GM21717 (cell line): ENCODE results near the gene CDCP2.
"Not testable (repeated sequence)": the region's sequence is repeated elsewhere in the genome, so short reads cannot be mapped to it uniquely, and the experiment has no call there.

ENCODE experiments used
- ATAC-seq: cut with Tn5 transposase; IDR thresholded peaks from one replicate; pipeline ENCODE4 v1.9.1; 2021; ENCODE audit warnings: mild to moderate bottlenecking, moderate library complexity; ENCODE audit not compliant: unreplicated experiment

Gene CDCP2

DNA sequence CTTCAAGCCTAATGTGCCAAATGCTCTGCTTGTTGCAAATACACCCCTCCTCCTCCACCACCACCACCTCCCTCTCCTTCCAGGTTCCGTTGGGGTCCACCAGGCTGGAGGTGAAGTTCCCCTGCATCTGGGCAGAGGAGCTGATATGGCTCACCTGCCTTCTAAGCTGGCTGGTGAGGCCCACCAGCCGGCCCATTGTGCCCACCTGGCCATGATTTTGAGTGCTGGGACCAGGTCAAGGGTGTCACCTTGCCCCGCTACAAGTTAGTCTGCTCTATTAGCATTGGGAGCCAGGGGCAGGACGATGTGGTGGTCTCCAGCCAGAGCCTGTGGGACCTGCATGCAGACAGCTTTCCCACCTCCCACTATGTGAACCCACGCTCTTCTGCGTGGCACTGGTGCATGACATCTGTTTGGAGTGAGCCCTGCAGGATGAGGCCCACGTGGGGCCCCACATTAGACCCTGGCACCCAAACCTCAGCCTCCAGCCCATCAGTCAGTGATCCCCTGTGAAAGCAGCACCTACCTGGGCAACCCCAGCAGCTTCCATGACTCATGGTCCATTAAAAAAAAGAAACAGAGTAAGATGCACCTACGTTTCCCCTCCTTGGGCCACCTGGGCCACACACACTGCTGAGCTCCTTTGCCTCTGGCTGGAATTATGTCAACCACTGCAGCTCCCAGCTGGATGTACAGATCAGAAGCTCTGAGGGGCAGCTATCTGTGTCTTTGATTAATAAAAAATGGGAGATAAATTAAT is 15.6 kb upstream of the CDCP2 start:
- no peak for ATAC-seq

DNA sequence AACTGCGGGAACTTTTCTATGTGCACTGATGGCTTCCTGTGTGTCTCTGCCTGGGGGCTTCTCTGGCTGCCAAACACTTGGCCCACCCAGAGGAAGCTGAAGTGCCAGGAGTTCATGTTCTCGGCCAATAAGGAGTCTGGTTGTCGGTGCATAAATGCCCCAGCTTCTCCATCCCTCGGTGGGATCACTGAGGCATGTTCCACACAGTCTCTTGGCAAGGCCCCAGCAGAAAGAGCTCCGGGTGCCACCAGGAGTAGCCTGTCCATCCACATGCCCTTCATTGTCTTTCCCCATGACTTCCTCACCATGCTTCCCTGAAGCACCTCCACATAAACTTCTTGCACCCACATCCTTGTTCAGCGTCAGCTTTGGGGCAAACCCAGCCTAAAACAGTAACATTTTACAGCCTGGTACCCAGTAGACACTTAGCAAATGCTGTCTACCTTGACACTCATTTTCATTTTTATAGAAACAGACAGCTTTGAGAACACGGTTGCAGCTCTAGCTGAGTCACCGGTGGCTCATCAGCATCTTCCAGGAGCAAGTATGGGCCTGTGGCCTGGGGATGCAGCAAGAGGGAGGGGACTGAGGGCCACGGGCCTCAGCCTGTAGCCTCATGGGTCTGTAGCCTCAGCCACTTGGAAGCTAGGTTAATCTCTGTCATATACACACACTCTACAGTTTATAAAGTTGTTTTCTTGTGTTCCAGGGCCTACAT is 14.8 kb upstream of the CDCP2 start:
- ATAC-seq = no peak

- not testable (repeated sequence) for ATAC-seq
Measured at GRCh38 chr1:54166357-54166756, 13.6 kb upstream of the CDCP2 start.

DNA sequence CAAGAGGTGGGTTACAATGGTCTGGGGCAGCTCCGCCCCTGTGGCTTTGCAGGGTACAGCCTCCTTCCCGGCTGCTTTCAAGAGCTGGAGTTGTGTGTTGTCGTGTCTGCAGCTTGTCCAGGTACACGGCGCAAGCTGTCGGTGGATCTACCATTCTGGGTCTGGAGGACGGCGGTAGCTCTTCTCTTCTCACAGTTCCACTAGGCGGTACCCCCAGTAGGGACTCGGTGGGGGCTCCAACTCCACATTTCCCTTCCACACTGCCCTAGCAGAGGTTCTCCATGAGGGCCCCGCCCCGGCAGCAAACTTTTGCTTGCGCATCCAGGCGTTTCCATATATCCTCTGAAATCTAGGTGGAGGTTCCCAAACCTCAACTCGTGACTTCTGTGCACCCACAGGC is 12.3 kb upstream of the CDCP2 start:
- ATAC-seq = no peak

DNA sequence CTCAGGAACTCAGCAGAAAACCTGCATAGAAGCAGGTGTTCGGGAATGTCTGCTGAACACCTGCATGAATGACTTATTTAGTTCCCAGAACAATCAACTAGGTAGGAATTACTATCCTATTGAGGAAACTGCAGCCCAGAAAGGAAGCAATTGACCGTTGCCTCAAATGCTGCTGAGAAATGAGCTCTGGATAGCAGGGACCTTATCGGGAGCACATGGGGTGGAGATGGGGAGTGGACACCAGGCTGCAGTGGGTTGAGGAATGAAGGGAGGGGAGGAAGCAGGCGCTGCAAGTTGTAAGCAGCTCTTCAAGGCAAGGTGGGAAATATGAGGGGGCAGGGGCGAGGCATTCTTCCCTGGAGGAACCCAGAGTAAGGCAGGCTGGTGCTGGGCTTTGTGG is 10.8 kb upstream of the CDCP2 start:
- ATAC-seq = no peak

- ATAC-seq = no peak
Measured at GRCh38 chr1:54163051-54163450, 10.3 kb upstream of the CDCP2 start.

DNA sequence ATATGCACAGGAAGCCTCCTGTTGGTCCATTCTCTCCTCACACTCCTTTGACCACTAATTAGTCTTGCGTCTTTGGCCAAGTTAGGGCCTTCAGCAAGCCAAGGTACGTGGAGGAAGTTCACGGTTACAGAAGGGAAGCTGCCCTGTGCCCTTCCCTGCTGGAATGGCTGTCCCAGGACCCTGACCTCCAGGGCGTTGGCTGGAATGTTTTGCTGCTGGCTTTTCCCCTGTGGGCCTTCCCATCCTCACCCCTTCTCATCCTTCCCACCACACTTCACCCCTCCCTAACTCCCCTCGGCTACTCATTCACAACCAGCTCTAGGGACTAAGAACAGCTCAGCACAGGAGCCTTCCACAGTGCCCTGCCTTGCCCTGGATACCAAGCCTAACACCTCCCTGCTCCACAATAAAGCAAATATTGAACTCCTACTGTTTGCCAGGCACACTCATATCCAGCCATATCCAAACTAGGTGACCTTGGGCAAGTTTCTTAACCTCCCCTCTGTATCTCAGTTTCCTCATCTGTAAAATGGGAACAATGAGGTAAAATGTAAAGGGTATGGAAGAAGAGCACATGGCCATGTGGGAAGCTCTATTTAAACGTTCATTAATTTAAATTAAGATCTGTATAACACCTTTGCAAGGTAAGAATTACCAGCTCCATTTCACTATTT is 8.8 kb upstream of the CDCP2 start:
- ATAC-seq = no peak

DNA sequence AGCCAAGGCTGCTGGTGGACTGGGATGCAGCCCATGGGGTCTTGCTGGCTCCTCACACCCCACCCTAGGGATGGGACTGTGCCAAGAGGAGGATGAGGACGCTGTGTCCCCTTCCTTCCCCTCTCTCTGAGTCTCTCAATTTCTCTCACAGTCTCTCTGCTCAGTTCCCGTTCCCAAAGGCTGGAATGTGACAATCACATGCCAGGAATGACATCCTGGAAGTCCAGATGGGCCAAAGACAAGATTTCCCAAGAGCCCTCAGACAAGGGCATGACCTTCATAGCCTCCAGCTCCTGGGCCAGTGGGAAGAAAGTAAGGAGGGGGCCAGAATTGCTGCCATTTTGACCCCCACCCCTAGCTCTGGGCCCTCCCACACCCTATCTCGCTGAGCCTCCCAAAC is 7.6 kb upstream of the CDCP2 start:
- no peak for ATAC-seq

DNA sequence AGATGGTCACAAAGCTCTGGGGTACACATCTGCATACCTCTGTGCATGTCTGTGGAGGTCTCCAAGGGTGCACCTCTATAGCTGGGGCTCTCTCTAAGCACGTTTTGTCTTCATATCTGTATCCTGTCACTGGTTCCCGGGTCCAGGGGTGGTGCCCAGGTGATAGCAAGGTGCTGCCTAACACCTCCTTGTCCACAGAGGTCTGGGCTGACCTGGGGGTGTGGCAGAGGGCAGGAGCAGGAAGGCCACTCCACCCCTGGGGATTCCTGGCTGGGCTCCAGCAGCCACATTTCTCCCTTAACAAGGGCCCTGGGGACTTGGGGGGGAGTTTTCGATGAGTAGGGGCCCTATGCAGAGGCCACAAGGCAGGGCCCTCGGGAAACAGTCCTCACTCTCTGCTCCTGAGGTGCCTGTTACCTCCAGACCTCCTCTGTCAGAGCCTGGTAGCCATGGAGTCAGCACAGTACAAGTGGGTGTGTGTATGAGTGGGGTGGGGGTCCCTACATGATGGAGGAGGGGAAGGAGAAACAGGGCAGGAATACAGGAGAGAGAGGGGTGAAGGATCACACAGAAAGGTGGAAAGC is 7.0 kb upstream of the CDCP2 start:
- no peak for ATAC-seq

GRCh38 chr1:54158071-54158470 is 5.3 kb upstream of the CDCP2 start:
- ATAC-seq = no peak

DNA sequence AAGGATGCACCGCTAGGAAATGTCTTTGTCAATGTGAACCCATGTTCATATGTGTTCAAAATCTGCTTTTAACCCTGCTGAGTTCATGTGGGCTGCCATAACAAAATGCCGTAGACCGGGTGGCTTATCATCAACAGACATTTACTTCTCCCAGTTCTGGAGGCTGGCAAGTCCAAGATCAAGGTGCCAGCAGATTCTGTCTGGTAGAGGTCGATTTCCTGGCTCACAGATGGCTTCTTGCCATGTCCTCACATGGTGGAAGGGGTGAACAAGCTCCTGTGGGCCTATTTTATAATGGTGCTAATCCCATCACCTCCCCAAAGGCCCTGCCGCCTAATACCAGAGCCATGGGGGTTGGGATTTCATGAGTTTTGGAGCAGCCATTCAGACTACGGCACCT is 4.6 kb upstream of the CDCP2 start:
- ATAC-seq = no peak

DNA sequence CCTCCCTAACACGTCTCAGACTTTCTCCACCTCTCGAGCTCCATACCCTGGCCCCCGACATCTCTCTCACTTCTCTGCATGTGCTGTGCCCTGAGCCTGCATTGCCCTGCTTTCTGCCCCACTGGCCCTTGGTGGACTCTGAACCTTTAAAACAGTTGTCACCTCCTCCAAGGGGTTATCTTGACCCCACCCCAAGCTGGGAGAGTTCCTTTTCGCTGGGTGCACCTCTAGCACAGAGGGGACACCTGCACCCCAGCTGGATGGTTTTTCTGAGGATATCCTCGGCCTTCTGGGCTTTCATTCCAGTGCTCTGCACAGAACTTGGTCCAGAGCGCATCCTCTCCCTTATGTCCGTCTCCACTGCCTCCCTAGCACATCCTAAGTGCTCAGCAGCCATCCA is 4.2 kb upstream of the CDCP2 start:
- no peak for ATAC-seq

GRCh38 chr1:54156201-54156600 is 3.4 kb upstream of the CDCP2 start:
- ATAC-seq = no peak

DNA sequence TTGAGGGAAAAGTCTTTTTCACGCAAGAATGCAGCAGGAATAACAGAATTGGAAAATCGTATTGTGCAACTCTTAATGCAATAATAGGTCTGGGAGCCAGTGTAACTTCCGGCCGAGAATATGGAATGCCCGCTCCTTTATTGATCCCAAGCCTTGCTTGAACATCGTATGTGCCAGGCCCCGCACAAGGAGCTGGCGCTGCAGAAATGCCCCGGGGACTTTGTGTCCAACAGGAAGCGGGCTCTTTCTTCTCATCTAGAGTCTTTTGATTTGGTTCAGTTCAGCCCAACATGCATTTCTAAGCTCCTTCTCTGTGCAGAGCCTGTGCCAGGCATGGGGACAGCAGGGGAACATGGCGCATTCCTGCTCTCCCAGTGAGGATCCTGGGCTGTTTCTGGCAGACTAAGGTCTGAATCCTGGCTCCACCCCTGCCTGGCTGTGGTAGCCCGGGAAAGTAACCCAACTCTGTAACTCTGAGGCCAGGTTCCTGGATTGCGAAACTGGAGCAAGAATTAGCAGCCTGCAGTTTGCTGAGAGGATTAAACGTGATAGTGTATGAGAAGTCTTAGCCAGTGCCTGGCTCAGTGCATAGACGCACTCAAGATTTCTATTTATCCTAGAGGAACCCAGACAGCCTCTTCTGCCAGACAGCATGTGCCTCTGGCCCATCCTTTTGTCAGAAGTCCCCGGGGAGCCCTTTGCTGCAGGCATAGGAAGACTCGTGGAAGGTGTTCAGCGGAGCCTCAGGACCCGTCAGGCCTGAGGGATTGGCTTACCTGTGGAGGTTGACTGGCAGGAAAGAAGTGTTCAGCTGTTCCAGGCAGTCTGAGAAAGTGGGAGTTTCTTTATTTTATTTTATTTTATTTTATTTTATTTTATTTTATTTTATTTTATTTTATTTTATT is 987 bp upstream of the CDCP2 start:
- ATAC-seq = no peak

DNA sequence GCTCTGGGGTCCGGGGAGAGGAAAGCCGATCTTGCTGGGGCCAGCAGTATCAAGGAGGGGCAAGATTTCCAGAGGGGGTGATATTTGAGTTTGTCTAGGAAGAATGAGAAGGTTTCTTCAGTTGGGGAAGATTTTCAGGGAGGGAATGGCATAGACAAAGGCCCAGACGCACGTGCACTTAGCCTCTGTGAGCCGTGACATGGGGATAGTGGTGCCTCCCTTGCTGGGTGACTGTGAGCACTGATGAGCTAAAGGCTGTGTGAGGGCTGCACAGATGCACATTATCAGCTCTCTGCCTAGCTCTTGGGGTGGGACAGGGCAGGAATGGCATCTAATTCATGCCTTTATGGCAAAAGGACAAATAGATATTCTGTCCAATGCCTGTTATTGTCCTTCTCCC is 1.8 kb downstream of the CDCP2 start:
- ATAC-seq = no peak

DNA sequence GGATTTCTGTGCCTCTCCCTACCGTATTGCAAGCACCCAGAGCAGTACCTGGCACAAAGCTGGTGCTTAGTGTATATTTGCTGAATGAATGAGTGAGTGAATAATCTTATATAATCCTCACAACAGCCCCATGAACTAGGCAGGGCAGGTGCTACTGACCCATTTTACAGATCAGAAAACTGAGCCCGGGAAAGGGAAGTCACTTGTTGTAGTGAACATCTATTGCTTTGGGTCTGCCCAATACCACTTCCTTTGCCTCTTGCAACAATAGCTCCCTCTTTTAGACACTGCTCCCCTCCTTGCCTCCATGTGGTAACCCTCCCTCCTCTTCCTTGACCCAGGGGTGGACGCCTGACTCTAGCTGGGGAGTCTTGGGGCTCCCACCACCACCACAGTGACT is 3.1 kb downstream of the CDCP2 start:
- ATAC-seq = no peak

DNA sequence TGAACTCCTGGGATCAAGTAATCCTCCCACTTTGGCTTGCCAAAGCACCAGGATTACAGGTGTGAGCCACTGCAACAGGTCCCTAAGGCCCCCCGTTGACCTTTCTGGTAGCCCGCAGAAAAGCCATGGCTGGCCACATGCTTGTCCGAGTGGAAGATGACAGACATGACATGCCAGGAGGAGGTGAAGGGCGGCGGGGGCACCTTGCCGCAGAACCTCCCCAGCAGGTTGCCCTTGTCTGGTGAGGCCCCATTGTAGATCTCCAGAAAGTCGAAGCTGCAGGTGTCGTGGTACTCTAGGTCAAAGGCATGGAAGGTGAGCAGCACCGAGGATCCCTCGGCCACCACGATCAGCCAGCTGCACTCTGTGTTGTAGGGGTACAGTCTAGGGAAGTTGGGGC is 8.4 kb downstream of the CDCP2 start:
- ATAC-seq = no peak

DNA sequence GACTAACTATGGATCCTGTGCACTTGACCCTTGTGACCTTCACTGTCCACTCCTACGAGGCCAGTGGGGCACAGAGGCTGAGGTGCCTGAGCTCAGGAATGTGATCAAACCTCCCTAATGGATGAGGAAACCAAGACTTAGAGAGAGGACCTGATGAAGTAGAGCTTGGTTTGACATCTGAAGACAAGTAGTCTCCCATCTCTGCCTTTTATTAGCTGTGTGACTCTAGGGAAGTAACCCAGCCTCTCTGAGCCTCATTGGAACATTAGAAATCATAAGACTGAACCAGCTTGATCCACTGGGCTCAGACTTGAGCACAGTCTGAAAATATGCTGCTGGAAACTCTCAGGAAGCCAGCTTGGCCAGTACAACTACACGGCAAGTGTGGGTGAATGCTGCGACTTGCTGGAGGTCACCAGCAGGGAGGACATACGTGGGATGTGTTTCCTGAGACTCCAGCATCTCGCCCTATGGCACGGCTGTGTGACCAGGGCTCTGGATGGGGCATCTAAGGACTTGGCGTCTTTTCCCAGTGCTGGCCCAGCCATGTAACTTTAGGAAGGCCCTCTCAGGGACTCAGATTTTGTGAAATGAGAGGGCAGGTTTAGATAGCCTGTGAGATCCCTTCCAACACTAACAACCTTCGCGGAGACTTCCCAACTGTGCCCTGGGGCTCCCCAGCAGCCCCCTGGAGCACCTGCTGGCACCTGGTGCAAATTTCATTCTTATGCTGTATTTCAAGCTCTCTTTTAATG is 10.5 kb downstream of the CDCP2 start:
- no peak for ATAC-seq

DNA sequence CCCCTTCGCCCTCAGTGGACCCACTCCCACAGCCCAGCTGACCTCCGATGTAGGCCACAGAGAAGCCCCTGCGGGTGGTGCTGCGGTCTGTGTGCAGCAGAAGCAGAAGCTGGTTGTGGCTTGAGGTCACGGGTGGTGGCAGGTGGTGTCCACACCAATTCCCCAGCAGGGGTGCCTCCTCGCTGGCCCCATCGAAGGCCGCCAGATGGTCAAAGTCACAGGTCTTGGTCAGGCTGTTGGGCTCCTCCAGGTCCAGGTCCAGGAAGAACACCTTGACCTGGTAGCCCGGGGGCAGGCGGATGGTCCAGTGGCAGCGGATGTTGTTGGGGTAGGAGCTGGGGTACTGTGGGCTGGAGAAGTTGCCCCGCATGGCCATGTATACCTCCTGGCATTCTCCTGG is 13.1 kb downstream of the CDCP2 start:
- no peak for ATAC-seq

GRCh38 chr1:54138994-54139393 is 13.8 kb downstream of the CDCP2 start:
- no peak for ATAC-seq
